CD4-positive, alpha-beta T cell treated with Interferon gamma for 1 hour (primary cell): ENCODE measurements around the gene ZNF385A.
"Not testable (repeated sequence)": the region's sequence is repeated elsewhere in the genome, so short reads cannot be mapped to it uniquely, and the experiment has no call there.

Source experiments
- DNase-seq: peaks from one replicate; pipeline ENCODE4 v3.0.0-alpha.2; 2020

Gene ZNF385A

GRCh38 chr12:54352891-54353874 lies 31.4 kb downstream of the ZNF385A start:
- no peak for DNase-seq

- no peak for DNase-seq
These were observed 32.5 kb downstream of the ZNF385A start for GRCh38 chr12:54352022-54352531.

GRCh38 chr12:54351341-54351740 lies 33.2 kb downstream of the ZNF385A start:
- no peak for DNase-seq

GRCh38 chr12:54350743-54351142 lies 33.8 kb downstream of the ZNF385A start:
- DNase-seq, result no peak

GRCh38 chr12:54349679-54350078 lies 34.9 kb downstream of the ZNF385A start:
- no peak for DNase-seq

GRCh38 chr12:54349036-54349435 lies 35.5 kb downstream of the ZNF385A start:
- DNase-seq, result no peak

GRCh38 chr12:54341378-54342300 lies 42.9 kb downstream of the ZNF385A start:
- no peak for DNase-seq

- DNase-seq, result no peak
These were observed 43.7 kb downstream of the ZNF385A start for GRCh38 chr12:54340846-54341245.

GRCh38 chr12:54338698-54339296 lies 45.7 kb downstream of the ZNF385A start:
- DNase-seq, result no peak

GRCh38 chr12:54337854-54338650 lies 46.5 kb downstream of the ZNF385A start:
- no peak for DNase-seq

GRCh38 chr12:54337280-54337842 lies 47.2 kb downstream of the ZNF385A start:
- no peak for DNase-seq

- no peak for DNase-seq
These were observed 51.0 kb downstream of the ZNF385A start for GRCh38 chr12:54333420-54334034.

GRCh38 chr12:54331461-54331860 lies 53.1 kb downstream of the ZNF385A start:
- DNase-seq, result no peak

- no peak for DNase-seq
These were observed 54.1 kb downstream of the ZNF385A start for GRCh38 chr12:54330442-54330841.

- no peak for DNase-seq
These were observed 54.8 kb downstream of the ZNF385A start for GRCh38 chr12:54329759-54330158.

GRCh38 chr12:54328595-54329337 lies 55.8 kb downstream of the ZNF385A start:
- no peak for DNase-seq

- not testable (repeated sequence) for DNase-seq
These were observed 59.0 kb downstream of the ZNF385A start for GRCh38 chr12:54325442-54326109.

GRCh38 chr12:54324617-54325441 lies 59.7 kb downstream of the ZNF385A start, which contains the start of gene COPZ1:
Gene COPZ1, plus strand, starts transcription at chr12:54325131. Its CDS starts 33 bp downstream, at chr12:54325164.
- peak; percentile 97 for DNase-seq

- DNase-seq, result no peak
These were observed 63.2 kb downstream of the ZNF385A start for GRCh38 chr12:54321363-54321762.
